HepG2 (cell line): Measurements from ENCODE around the gene KCNJ6. TPM values are rescaled to one million over a fixed set of nuclear protein-coding genes. Genes with fewer than 3 reads are reported as not detected.

ENCODE experiments used
- ATAC-seq: fragments of 200-7000 bp; cut with Tn5 transposase; 3 replicates; pipeline ENCODE4 v1.9.1; 2020; ENCODE audit warnings: mild to moderate bottlenecking, moderate library complexity
- BruUV-seq: library from RNA; stranded (reverse); fragments of 400-500 nt; replicated peaks from 2 replicates; lab custom pipeline; 2021; lab: Mats Ljungman, UMichigan
- CTCF ChIA-PET: fragments of 300-600 bp; formaldehyde crosslinking; extraction: SDS; loops from one replicate; lab custom pipeline; 2021; ENCODE audit warnings: low total read pairs, inconsistent platforms, low intra/inter-chr PET ratio; lab: Yijun Ruan, JAX
- POLR2A ChIA-PET: fragments of 350-600 bp; sonication (Branson Sonifier 250); formaldehyde crosslinking; loops from one replicate; lab custom pipeline; 2020; ENCODE audit warnings: antibody characterized with exemption, inconsistent platforms; lab: Yijun Ruan, JAX
- DNase-seq: peaks from one replicate; pipeline ENCODE4 v3.0.0-alpha.2; 2015; ENCODE audit warnings: low spot score
- FAIRE-seq: peaks from 3 replicates; lab custom pipeline; 2011; peaks lifted over from hg19 to GRCh38; lab: Jason Lieb, UNC
- H2AFZ ChIP-seq: one replicate; pipeline ENCODE4 v1.6.1; 2011; ENCODE audit warnings: low read length, inconsistent platforms
- H3K27ac ChIP-seq: fragments of 300-600 bp; 3 replicates; pipeline ENCODE4 v1.8.0; 2011; ENCODE audit warnings: mixed run types, mild to moderate bottlenecking, mixed read lengths, low read length, inconsistent platforms; ENCODE audit not compliant: insufficient read depth; ENCODE audit errors: extremely low read length
- H3K27me3 ChIP-seq, 2 experiments: fragments of 200-600 bp in 1 of 2; 2 replicates in 1 of 2; 3 replicates in 1 of 2; pipeline versions ENCODE4 v1.6.0 to v1.8.0; 2011; ENCODE audit warnings: low read length in 2 of 2, mild to moderate bottlenecking in 2 of 2, moderate library complexity in 2 of 2, inconsistent platforms in 1 of 2; ENCODE audit not compliant: insufficient read depth in 2 of 2, control insufficient read depth in 1 of 2
- H3K36me3 ChIP-seq, 2 experiments: fragments of 200-600 bp in 1 of 2; replicated peaks in 1 of 2; 2 replicates in 1 of 2; 3 replicates in 1 of 2; pipeline versions ENCODE4 v1.5.1 to v1.8.0; 2011; ENCODE audit warnings: low read length in 2 of 2, inconsistent platforms in 1 of 2; ENCODE audit not compliant: insufficient read depth in 2 of 2, control insufficient read depth in 1 of 2
- H3K4me1 ChIP-seq: 2 replicates; pipeline ENCODE4 v1.5.1; 2012; ENCODE audit warnings: low read length, inconsistent platforms; ENCODE audit not compliant: insufficient read depth
- H3K4me2 ChIP-seq: 2 replicates; pipeline ENCODE4 v1.6.0; 2011; ENCODE audit warnings: low read depth, low read length, inconsistent platforms
- H3K4me3 ChIP-seq, 3 experiments: fragments of 200-600 bp in 1 of 3; sonication (generic), shearing (Covaris generic) in 1 of 3; replicated peaks in 1 of 3; 2 replicates each; pipeline ENCODE4 v1.5.1; 2011 to 2016; ENCODE audit warnings: low read length in 3 of 3, inconsistent platforms in 2 of 3, low read depth in 2 of 3, mild to moderate bottlenecking in 2 of 3, control low read depth in 1 of 3, mixed read lengths in 1 of 3; ENCODE audit not compliant: insufficient read depth in 1 of 3
- H3K79me2 ChIP-seq: one replicate; pipeline ENCODE4 v1.6.1; 2011; ENCODE audit warnings: low read length, inconsistent platforms; ENCODE audit not compliant: insufficient read depth
- H3K9ac ChIP-seq: 2 replicates; pipeline ENCODE4 v1.6.0; 2011; ENCODE audit warnings: mild to moderate bottlenecking, low read depth, low read length, inconsistent platforms; ENCODE audit not compliant: insufficient read depth
- H3K9me3 ChIP-seq: 2 replicates; pipeline ENCODE4 v1.5.1; 2012; ENCODE audit warnings: mild to moderate bottlenecking, low read length
- H4K20me1 ChIP-seq: 2 replicates; pipeline ENCODE4 v1.6.0; 2011; ENCODE audit warnings: inconsistent platforms, mild to moderate bottlenecking, low read length, moderate library complexity; ENCODE audit not compliant: insufficient read depth
- ADNP ChIP-seq: sonication (generic); formaldehyde crosslinking; IDR thresholded peaks from 2 replicates; pipeline ENCODE4 v1.4.0; 2020; ENCODE audit warnings: missing genetic modification reagents
- CHD4 ChIP-seq: fragments of 200-600 bp; sonication (generic); IDR thresholded peaks from 2 replicates; pipeline ENCODE4 v1.7.0; 2017; ENCODE audit warnings: mild to moderate bottlenecking, low read length, borderline replicate concordance
- NFYC ChIP-seq: IDR thresholded peaks from 2 replicates; pipeline ENCODE4 v1.6.1; 2016; ENCODE audit warnings: missing genetic modification reagents, missing compliant biosample characterization
- ZNF709 ChIP-seq: sonication (generic); formaldehyde crosslinking; IDR thresholded peaks from 2 replicates; pipeline ENCODE4 v1.5.0; 2020; ENCODE audit warnings: mild to moderate bottlenecking, missing genetic modification reagents
- ZNF768 ChIP-seq: sonication (generic); formaldehyde crosslinking; IDR thresholded peaks from 2 replicates; pipeline ENCODE4 v1.4.0; 2020; ENCODE audit warnings: missing genetic modification reagents
- WGBS: methylation state at CpG from one replicate; pipeline ENCODE4 v1.1.6; 2017; ENCODE audit warnings: low lambda C conversion rate; 5-methylcytosine and 5-hydroxymethylcytosine counted together
- in situ Hi-C: cut with HindIII; loops from 2 replicates; pipeline ENCODE4 v1.10.0; 2017; ENCODE audit warnings: low pct_unique_long_range_greater_than_20kb; ENCODE audit not compliant: extremely low pct_ligation_motif_present
- intact Hi-C: fragments of 100-400 bp; cut with micrococcal nuclease; formaldehyde crosslinking; loops from one replicate; pipeline ENCODE4 v1.10.0; 2022; ENCODE audit not compliant: unreplicated experiment
- polyA plus RNA-seq, 8 experiments: library from polyadenylated mRNA; depleted of rRNA in 3 of 8; stranded (reverse) in 7 of 8; unstranded in 1 of 8; fragments of >200 nt; fragmentation: Illumina TruSeq in 4 of 8; extraction: Trizol in 4 of 8; gene quantifications; 2 replicates each; pipeline versions ENCODE4 v1.2.1 to v1.2.3, GENCODE V29; 2011 to 2016; ENCODE audit warnings: low read depth in 4 of 8, missing spikeins in 1 of 8, mixed read lengths in 1 of 8; ENCODE audit not compliant: insufficient read depth in 1 of 8
- total RNA-seq, 5 experiments: library from RNA; depleted of rRNA; stranded (reverse); fragments of >200 nt; fragmentation: Illumina TruSeq; extraction: Trizol; gene quantifications; 2 replicates each; pipeline ENCODE4 v1.2.3, GENCODE V29; 2016; ENCODE audit warnings: low read depth in 1 of 5
- TF ChIP-seq, protein P1 (sequence below): sonication (generic); formaldehyde crosslinking; IDR thresholded peaks from 2 replicates; pipeline ENCODE4 v1.5.0; 2020; ENCODE audit warnings: mild to moderate bottlenecking, missing genetic modification reagents
- TF ChIP-seq, protein P2 (sequence below): sonication (generic); formaldehyde crosslinking; IDR thresholded peaks from 2 replicates; pipeline ENCODE4 v1.4.0; 2020; ENCODE audit warnings: mild to moderate bottlenecking, missing genetic modification reagents
- TF ChIP-seq, protein P3 (sequence below): sonication (generic); formaldehyde crosslinking; IDR thresholded peaks from 2 replicates; pipeline ENCODE4 v1.4.0; 2020; ENCODE audit warnings: missing genetic modification reagents
- TF ChIP-seq, protein P4 (sequence below): IDR thresholded peaks from 2 replicates; pipeline ENCODE4 v1.6.1; 2016
- TF ChIP-seq, protein P5 (sequence below): sonication (generic); formaldehyde crosslinking; IDR thresholded peaks from 2 replicates; pipeline ENCODE4 v1.4.0; 2020; ENCODE audit warnings: missing genetic modification reagents, borderline replicate concordance

The KCNJ6 gene
- total and polyA plus RNA-seq, 2 of the 13 experiments (the other 11 are each of a cell fraction or from before 2014, with no cell fraction given) = not detected

DNA sequence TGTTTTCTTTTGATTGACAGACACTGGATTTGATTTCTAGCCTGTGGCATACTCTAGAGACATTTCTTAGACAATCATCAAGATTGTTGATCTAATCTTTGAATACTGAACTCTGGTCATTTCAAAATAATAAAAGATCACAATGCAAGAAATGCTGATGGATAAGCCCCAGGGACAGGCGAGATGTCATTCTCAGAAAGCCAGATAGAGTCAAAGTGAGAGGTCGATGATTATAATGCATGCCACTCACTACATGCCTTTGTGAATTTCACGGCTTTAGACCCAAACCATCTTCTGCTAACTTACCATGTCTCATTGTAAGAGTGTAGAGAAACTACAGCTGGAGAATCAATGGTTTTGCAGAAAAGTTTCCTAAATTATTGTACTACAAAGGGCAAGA is 292.6 kb downstream of the KCNJ6 start (continued):
- TF ChIP-seq, protein P1, sequence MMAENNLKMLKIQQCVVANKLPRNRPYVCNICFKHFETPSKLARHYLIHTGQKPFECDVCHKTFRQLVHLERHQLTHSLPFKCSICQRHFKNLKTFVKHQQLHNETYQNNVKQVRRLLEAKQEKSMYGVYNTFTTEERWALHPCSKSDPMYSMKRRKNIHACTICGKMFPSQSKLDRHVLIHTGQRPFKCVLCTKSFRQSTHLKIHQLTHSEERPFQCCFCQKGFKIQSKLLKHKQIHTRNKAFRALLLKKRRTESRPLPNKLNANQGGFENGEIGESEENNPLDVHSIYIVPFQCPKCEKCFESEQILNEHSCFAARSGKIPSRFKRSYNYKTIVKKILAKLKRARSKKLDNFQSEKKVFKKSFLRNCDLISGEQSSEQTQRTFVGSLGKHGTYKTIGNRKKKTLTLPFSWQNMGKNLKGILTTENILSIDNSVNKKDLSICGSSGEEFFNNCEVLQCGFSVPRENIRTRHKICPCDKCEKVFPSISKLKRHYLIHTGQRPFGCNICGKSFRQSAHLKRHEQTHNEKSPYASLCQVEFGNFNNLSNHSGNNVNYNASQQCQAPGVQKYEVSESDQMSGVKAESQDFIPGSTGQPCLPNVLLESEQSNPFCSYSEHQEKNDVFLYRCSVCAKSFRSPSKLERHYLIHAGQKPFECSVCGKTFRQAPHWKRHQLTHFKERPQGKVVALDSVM (CRISPR knock-in tag) = no peak

DNA sequence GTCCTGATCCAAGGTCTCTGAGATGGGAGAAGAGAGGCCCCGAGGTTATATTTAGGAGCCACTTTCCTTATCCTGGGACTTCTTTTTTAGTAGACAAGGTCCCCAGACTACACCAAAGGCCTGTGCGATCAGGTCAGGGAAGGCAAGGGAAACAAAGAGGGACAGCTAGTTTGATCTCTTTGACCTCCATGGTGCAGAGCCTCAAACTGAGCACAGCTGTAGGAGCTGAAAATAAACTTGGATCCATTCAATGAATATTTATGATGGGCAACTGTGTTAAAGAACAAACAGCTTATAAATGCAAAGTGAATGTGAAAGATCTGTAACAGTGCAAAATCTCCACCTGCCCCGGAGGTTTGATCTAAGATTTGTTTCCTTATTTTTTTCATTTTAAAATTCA is 293.1 kb downstream of the KCNJ6 start:
- ATAC-seq (no peak), DNase-seq (no peak), FAIRE-seq (no peak)
- BruUV-seq = no TSS peak
- no peaks in the 10 kb centered on the region for H3K79me2 ChIP-seq
- no peak overlapping the region for H2AFZ ChIP-seq
- WGBS = 67% methylated on average over 3 of the region's 3 CpGs
- no peak overlapping the region for H3K4me2 ChIP-seq
- TF ChIP-seq ZNF768 (CRISPR knock-in tag) (no peak), ZNF709 (CRISPR knock-in tag) (no peak), NFYC (no peak), ADNP (no peak), CHD4 (no peak)
- TF ChIP-seq, protein P2, sequence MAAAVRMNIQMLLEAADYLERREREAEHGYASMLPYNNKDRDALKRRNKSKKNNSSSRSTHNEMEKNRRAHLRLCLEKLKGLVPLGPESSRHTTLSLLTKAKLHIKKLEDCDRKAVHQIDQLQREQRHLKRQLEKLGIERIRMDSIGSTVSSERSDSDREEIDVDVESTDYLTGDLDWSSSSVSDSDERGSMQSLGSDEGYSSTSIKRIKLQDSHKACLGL (CRISPR knock-in tag) = no peak
- TF ChIP-seq, protein P3, sequence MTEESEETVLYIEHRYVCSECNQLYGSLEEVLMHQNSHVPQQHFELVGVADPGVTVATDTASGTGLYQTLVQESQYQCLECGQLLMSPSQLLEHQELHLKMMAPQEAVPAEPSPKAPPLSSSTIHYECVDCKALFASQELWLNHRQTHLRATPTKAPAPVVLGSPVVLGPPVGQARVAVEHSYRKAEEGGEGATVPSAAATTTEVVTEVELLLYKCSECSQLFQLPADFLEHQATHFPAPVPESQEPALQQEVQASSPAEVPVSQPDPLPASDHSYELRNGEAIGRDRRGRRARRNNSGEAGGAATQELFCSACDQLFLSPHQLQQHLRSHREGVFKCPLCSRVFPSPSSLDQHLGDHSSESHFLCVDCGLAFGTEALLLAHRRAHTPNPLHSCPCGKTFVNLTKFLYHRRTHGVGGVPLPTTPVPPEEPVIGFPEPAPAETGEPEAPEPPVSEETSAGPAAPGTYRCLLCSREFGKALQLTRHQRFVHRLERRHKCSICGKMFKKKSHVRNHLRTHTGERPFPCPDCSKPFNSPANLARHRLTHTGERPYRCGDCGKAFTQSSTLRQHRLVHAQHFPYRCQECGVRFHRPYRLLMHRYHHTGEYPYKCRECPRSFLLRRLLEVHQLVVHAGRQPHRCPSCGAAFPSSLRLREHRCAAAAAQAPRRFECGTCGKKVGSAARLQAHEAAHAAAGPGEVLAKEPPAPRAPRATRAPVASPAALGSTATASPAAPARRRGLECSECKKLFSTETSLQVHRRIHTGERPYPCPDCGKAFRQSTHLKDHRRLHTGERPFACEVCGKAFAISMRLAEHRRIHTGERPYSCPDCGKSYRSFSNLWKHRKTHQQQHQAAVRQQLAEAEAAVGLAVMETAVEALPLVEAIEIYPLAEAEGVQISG (CRISPR knock-in tag) = no peak
- TF ChIP-seq, protein P1 (CRISPR knock-in tag) = no peak
- TF ChIP-seq, protein P4, sequence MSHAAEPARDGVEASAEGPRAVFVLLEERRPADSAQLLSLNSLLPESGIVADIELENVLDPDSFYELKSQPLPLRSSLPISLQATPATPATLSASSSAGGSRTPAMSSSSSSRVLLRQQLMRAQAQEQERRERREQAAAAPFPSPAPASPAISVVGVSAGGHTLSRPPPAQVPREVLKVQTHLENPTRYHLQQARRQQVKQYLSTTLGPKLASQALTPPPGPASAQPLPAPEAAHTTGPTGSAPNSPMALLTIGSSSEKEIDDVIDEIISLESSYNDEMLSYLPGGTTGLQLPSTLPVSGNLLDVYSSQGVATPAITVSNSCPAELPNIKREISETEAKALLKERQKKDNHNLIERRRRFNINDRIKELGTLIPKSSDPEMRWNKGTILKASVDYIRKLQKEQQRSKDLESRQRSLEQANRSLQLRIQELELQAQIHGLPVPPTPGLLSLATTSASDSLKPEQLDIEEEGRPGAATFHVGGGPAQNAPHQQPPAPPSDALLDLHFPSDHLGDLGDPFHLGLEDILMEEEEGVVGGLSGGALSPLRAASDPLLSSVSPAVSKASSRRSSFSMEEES (CRISPR knock-in tag) = no peak
- TF ChIP-seq, protein P5, sequence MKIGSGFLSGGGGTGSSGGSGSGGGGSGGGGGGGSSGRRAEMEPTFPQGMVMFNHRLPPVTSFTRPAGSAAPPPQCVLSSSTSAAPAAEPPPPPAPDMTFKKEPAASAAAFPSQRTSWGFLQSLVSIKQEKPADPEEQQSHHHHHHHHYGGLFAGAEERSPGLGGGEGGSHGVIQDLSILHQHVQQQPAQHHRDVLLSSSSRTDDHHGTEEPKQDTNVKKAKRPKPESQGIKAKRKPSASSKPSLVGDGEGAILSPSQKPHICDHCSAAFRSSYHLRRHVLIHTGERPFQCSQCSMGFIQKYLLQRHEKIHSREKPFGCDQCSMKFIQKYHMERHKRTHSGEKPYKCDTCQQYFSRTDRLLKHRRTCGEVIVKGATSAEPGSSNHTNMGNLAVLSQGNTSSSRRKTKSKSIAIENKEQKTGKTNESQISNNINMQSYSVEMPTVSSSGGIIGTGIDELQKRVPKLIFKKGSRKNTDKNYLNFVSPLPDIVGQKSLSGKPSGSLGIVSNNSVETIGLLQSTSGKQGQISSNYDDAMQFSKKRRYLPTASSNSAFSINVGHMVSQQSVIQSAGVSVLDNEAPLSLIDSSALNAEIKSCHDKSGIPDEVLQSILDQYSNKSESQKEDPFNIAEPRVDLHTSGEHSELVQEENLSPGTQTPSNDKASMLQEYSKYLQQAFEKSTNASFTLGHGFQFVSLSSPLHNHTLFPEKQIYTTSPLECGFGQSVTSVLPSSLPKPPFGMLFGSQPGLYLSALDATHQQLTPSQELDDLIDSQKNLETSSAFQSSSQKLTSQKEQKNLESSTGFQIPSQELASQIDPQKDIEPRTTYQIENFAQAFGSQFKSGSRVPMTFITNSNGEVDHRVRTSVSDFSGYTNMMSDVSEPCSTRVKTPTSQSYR (CRISPR knock-in tag) = no peak
- H3K27me3 ChIP-seq = no peaks in the 10 kb centered on the region; a peak in 1 of 5 replicates
- no peaks in the 10 kb centered on the region for H3K4me1 ChIP-seq
- H3K4me3 ChIP-seq = no peak overlapping the region
- ChIA-PET CTCF (no interaction called here), POLR2A (no interaction called here)
- no peaks in the 10 kb centered on the region for H3K9me3 ChIP-seq
- intact Hi-C loops = no loop called here
- no peak overlapping the region for H3K27ac ChIP-seq
- in situ Hi-C loops = no loop called here
- no peak overlapping the region for H3K9ac ChIP-seq
- H4K20me1 ChIP-seq = no peaks in the 10 kb centered on the region
- no peaks in the 10 kb centered on the region for H3K36me3 ChIP-seq
